Raji (cell line): ENCODE results near the gene GNPAT.

ENCODE experiments used
- POLR2A ChIP-seq: IDR thresholded peaks from 2 replicates; pipeline ENCODE4 v1.6.1; 2011; ENCODE audit warnings: low read depth, low read length, control low read depth; ENCODE audit not compliant: insufficient read depth

The GNPAT gene

GRCh38 chr1:231240883-231241735, at the start of gene GNPAT:
GNPAT (plus strand) TSS chr1:231241212; CDS start chr1:231241379, 167 bp downstream.
- TF ChIP-seq POLR2A = peak; percentile 96

- no peak for TF ChIP-seq POLR2A
Measured at GRCh38 chr1:231192620-231193163, 48.3 kb upstream of the GNPAT start.

- no peak for TF ChIP-seq POLR2A
Measured at GRCh38 chr1:231193710-231194340, 47.2 kb upstream of the GNPAT start.

GRCh38 chr1:231194476-231194842, 46.6 kb upstream of the GNPAT start:
- TF ChIP-seq POLR2A = no peak

- TF ChIP-seq POLR2A = no peak
Measured at GRCh38 chr1:231194843-231195516, 46.0 kb upstream of the GNPAT start.

- no peak for TF ChIP-seq POLR2A
Measured at GRCh38 chr1:231196307-231196706, 44.7 kb upstream of the GNPAT start.

- no peak for TF ChIP-seq POLR2A
Measured at GRCh38 chr1:231196728-231197127, 44.3 kb upstream of the GNPAT start.

GRCh38 chr1:231199868-231200267, 41.1 kb upstream of the GNPAT start:
- TF ChIP-seq POLR2A = no peak

- TF ChIP-seq POLR2A = no peak
Measured at GRCh38 chr1:231200388-231201031, 40.5 kb upstream of the GNPAT start.

- TF ChIP-seq POLR2A = no peak
Measured at GRCh38 chr1:231201375-231201978, 39.5 kb upstream of the GNPAT start.

- TF ChIP-seq POLR2A = no peak
Measured at GRCh38 chr1:231201979-231202633, 38.9 kb upstream of the GNPAT start.

- TF ChIP-seq POLR2A = no peak
Measured at GRCh38 chr1:231203259-231204057, 37.6 kb upstream of the GNPAT start.

- no peak for TF ChIP-seq POLR2A
Measured at GRCh38 chr1:231206856-231207255, 34.2 kb upstream of the GNPAT start.
